Stimulated activated CD4-positive, alpha-beta T cell treated with anti-CD3 and anti-CD28 coated beads, TNF-alpha, amount 100 ng/mL, for 1 hour (primary cell): ENCODE measurements around the gene GFI1.
"Not testable (repeated sequence)": the region's sequence is repeated elsewhere in the genome, so short reads cannot be mapped to it uniquely, and the experiment has no call there.

Experiments used
- DNase-seq, 3 donors: peaks; one replicate each; pipeline ENCODE4 v3.0.0-alpha.2; 2020; ENCODE audit warnings: low read depth in 3 of 3, low spot score in 1 of 3

Gene GFI1

GRCh38 chr1:92466683-92467352 is 19.9 kb downstream of the GFI1 start:
- DNase-seq, result no peak

- DNase-seq, result no peak
These were observed 21.5 kb downstream of the GFI1 start for GRCh38 chr1:92465256-92465647.

GRCh38 chr1:92464588-92465255 is 22.0 kb downstream of the GFI1 start:
- DNase-seq, result no peak

GRCh38 chr1:92461364-92462097 is 25.2 kb downstream of the GFI1 start:
- no peak for DNase-seq

GRCh38 chr1:92459871-92460320 is 26.8 kb downstream of the GFI1 start:
- no peak for DNase-seq

- no peak for DNase-seq
These were observed 28.6 kb downstream of the GFI1 start for GRCh38 chr1:92458146-92458545.

GRCh38 chr1:92447976-92448375 is 38.7 kb downstream of the GFI1 start:
- DNase-seq, result no peak

GRCh38 chr1:92447033-92447681 is 39.6 kb downstream of the GFI1 start:
- no peak for DNase-seq

- DNase-seq, result no peak
These were observed 40.2 kb downstream of the GFI1 start for GRCh38 chr1:92446546-92446945.

GRCh38 chr1:92445865-92446264 is 40.9 kb downstream of the GFI1 start:
- no peak for DNase-seq

- DNase-seq, result no peak
These were observed 42.4 kb downstream of the GFI1 start for GRCh38 chr1:92444351-92444750.

GRCh38 chr1:92443893-92444292 is 42.8 kb downstream of the GFI1 start:
- no peak for DNase-seq

- no peak for DNase-seq
These were observed 44.4 kb downstream of the GFI1 start for GRCh38 chr1:92442351-92442750.

GRCh38 chr1:92441697-92442342 is 44.9 kb downstream of the GFI1 start:
- DNase-seq, result no peak

- no peak for DNase-seq
These were observed 45.4 kb downstream of the GFI1 start for GRCh38 chr1:92441316-92441696.

- DNase-seq, result no peak
These were observed 47.4 kb downstream of the GFI1 start for GRCh38 chr1:92439291-92439690.

GRCh38 chr1:92434572-92434971 is 52.2 kb downstream of the GFI1 start:
- DNase-seq, result not testable (repeated sequence)

GRCh38 chr1:92430030-92430429 is 56.7 kb downstream of the GFI1 start:
- no peak for DNase-seq

- no peak for DNase-seq
These were observed 61.1 kb downstream of the GFI1 start for GRCh38 chr1:92425617-92426016.
